Breast epithelium (tissue), 4 donors: Measurements from ENCODE around the gene SOX13. TPM values are rescaled to one million over a fixed set of nuclear protein-coding genes. Genes with fewer than 3 reads are reported as not detected.

ENCODE experiments used
- DNase-seq, 2 donors: peaks; one replicate each; pipeline ENCODE4 v3.0.0-alpha.2; 2019; ENCODE audit warnings: low spot score in 2 of 2
- H3K27ac ChIP-seq, 2 donors: fragments of 200-600 bp; sonication (generic) in 1 of 2; one replicate each; pipeline ENCODE4 v1.5.1; 2016 to 2019; ENCODE audit warnings: mild to moderate bottlenecking in 1 of 2
- H3K27me3 ChIP-seq, 2 donors: fragments of 200-600 bp; sonication (generic) in 1 of 2; one replicate each; pipeline versions ENCODE4 v1.5.1 to v1.6.0; 2017 to 2019; ENCODE audit warnings: control low read depth in 1 of 2, mild to moderate bottlenecking in 1 of 2
- H3K36me3 ChIP-seq: fragments of 200-600 bp; one replicate; pipeline ENCODE4 v1.5.1; 2019
- H3K4me1 ChIP-seq, 2 donors: fragments of 200-600 bp; sonication (generic); one replicate each; pipeline ENCODE4 v1.5.1; 2016 to 2019; ENCODE audit warnings: control low read depth in 1 of 2
- H3K4me3 ChIP-seq, 3 donors: fragments of 200-600 bp; sonication (generic); 1 replicate in 2 of 3; 2 replicates in 1 of 3; pipeline ENCODE4 v1.5.1; 2016 to 2019; ENCODE audit warnings: mild to moderate bottlenecking in 3 of 3, moderate library complexity in 2 of 3
- H3K9me3 ChIP-seq, 2 donors: fragments of 200-600 bp; sonication (generic) in 1 of 2; one replicate each; pipeline ENCODE4 v1.5.1; 2016 to 2019; ENCODE audit warnings: control low read depth in 1 of 2
- CTCF ChIP-seq, 3 donors: fragments of 450-650 bp; IDR thresholded peaks; one replicate each; pipeline ENCODE4 v1.5.1; 2016 to 2017; ENCODE audit warnings: antibody characterized with exemption in 3 of 3, mild to moderate bottlenecking in 3 of 3, moderate library complexity in 3 of 3
- POLR2A ChIP-seq: fragments of 450-650 bp; IDR thresholded peaks from one replicate; pipeline ENCODE4 v1.6.1; 2016; ENCODE audit warnings: antibody characterized with exemption, mild to moderate bottlenecking, moderate library complexity
- POLR2AphosphoS5 ChIP-seq, 3 donors: sonication (generic); formaldehyde crosslinking; IDR thresholded peaks; one replicate each; pipeline ENCODE4 v1.6.1; 2017; ENCODE audit warnings: antibody characterized with exemption in 3 of 3
- intact Hi-C: fragments of 100-400 bp; cut with DNase I; formaldehyde crosslinking; loops from one replicate; pipeline ENCODE4 v1.15.1; 2023; ENCODE audit warnings: low total_unique reads
- total RNA-seq, 3 donors: library from RNA; depleted of rRNA; stranded (reverse); fragments of >200 nt; gene quantifications; one replicate each; pipeline ENCODE4 v1.1.0, GENCODE V29; 2016

The SOX13 gene
- total RNA-seq, 3 donors from 2014 or later: 22.9 to 34.7 (median 31.9) TPM

DNA sequence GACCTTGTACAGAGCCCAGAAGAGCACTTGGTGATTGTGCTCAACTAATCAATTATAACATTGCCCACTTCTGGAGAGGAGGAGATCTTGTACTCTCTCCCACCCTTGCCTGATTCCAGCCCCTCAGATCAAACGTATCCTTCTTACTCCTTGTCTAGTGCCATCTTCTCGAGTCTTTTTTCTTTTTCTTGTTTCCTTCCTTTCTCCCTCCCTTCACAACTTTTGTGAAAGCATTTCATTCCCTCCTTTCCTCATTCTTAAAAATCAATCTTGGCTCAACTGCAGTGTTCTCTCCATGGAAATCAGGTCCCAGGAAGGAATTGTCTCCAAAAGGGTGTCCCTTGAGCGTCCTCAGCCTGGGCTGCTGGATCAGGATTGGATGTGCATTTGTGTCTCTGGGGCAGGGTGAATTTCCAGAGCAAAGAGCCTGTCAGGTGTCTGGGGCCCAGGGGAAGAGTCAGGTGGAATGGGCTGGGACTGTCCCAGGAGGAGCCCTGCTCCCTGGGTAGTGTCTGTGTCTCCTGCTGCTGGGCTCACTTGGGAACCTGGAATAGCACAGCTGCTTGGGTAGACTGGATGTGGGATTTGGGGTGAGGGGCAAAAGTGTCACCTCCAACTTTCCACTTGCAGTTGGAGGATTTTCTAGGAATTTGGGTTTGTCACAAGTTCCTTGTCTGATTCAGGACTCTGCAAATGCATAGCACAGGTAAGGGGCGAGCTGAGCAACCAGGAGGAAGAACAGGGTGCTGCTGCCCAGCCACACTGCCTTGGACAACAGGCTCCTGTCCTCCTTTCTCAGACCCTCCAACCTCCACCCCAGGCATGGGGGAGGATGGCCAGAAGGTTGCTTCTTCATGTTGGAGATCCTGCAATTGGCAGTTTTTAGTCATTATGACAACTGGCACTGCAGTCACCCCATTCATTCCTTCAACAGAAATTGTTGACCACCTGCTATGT, 3.3 kb downstream of the SOX13 start:
- TF ChIP-seq POLR2A (no peak), CTCF (IDR thresholded peaks at IDR 0.05) (no peak), POLR2AphosphoS5 (IDR thresholded peaks at IDR 0.05) (no peak)
- Histone ChIP-seq H3K27me3 (no peaks in the 10 kb centered on the region), H3K9me3 (no peaks in the 10 kb centered on the region), H3K27ac (peak overlapping the region; percentile 81 to 88), H3K36me3 (no peaks in the 10 kb centered on the region), H3K4me3 (peak overlapping the region; percentile 76 to 83 (median 83)), H3K4me1 (peaks cover 10 to 13% of the 10 kb centered on the region in 2 donors)
- DNase-seq: no peak
- intact Hi-C loops: no loop called here

- H3K4me3 ChIP-seq: no peak overlapping the region
- peaks cover 16 to 20% of the 10 kb centered on the region in 2 donors for H3K4me1 ChIP-seq
Measured at GRCh38 chr1:204076891-204077290, 4.0 kb downstream of the SOX13 start.

DNA sequence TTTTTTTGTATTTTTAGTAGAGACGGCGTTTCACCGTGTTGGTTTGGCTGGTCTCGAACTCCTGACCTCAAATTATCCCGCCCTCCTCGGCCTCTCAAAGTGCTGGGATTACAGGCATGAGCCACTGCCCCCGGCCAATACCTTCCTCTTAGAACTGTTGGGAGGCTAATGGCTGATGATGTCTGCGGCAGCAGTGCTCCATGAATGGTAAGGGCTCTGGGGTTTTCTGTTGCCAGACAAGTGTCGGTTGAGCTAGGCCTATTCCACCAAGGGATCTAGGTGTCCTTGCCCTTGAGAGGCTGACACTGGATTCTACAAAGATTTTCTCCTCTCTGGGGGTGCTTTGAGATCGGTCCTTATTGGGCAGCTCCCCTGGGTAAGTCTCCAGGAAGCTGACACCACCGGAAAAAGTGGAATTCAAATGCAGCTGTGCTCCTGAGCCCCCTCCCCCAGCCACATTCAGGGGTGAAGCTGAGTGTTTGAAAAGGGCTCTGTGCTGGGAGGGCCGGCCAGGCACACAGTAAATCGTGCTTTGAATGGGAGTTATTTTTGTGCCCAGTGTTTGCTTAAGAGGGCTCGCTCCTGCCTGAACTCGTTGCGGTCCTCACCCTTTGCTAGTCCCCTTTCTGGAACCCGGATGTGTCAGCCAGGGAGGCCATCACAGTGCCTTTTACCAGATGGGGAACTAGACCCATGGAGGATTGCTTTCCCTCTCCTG, 5.2 kb downstream of the SOX13 start:
- Histone ChIP-seq H3K4me3 (no peak overlapping the region), H3K9me3 (no peaks in the 10 kb centered on the region), H3K36me3 (no peaks in the 10 kb centered on the region), H3K27ac (peak overlapping the region; percentile 56 to 66), H3K4me1 (peaks cover 16 to 32% of the 10 kb centered on the region in 2 donors), H3K27me3 (no peaks in the 10 kb centered on the region)
- intact Hi-C loops: no loop called here
- DNase-seq: no peak
- TF ChIP-seq POLR2A (no peak), CTCF (IDR thresholded peaks at IDR 0.05) (no peak), POLR2AphosphoS5 (IDR thresholded peaks at IDR 0.05) (no peak)

More at GRCh38 chr1:204076891-204077290, 4.0 kb downstream of the SOX13 start:
- TF ChIP-seq POLR2A (no peak), POLR2AphosphoS5 (IDR thresholded peaks at IDR 0.05) (no peak), CTCF (IDR thresholded peaks at IDR 0.05) (no peak)
- DNase-seq: no peak
- H3K27ac ChIP-seq: no peak overlapping the region
- no peaks in the 10 kb centered on the region for H3K9me3 ChIP-seq
- no peaks in the 10 kb centered on the region for H3K27me3 ChIP-seq
- intact Hi-C loops: no loop called here
- H3K36me3 ChIP-seq: no peaks in the 10 kb centered on the region

DNA sequence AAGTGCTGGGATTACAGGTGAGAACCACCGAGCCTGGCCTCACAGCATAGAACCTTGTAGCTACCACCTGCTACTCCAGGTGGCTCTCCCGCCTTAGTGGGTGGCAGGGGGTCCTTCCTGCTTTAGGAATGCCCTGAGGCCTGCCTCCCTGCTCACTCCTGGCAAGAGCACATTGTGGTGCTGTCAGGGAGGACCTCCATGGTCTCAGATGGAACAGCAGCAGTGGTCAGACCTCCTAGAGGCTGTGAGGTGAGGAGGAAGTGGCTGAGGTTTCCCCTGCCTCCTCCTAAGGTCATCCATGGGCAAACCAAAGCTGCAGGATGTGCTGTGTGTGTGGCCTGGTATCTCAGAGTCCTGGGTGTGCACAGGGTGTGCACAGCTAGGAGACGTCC, 6.7 kb downstream of the SOX13 start:
- Histone ChIP-seq H3K4me1 (peaks cover 21 to 46% of the 10 kb centered on the region in 2 donors), H3K36me3 (no peaks in the 10 kb centered on the region), H3K4me3 (peak overlapping the region in 1 of 3 donors; percentile 44), H3K27me3 (no peaks in the 10 kb centered on the region), H3K27ac (peak overlapping the region; percentile 92), H3K9me3 (no peaks in the 10 kb centered on the region)
- TF ChIP-seq POLR2AphosphoS5 (IDR thresholded peaks at IDR 0.05): no peak
- no peak for TF ChIP-seq POLR2A
- no peak for TF ChIP-seq CTCF (IDR thresholded peaks at IDR 0.05)
- DNase-seq: no peak
- intact Hi-C loops: no loop called here
